GM12801 (cell line): Measurements from ENCODE around the gene LIME1.

Source experiments
- TF ChIP-seq, protein P1 (sequence below): IDR thresholded peaks from one replicate; pipeline ENCODE4 v1.5.1; 2011; ENCODE audit warnings: control low read depth; ENCODE audit not compliant: insufficient read length; ENCODE audit errors: extremely low read depth

The LIME1 gene

DNA sequence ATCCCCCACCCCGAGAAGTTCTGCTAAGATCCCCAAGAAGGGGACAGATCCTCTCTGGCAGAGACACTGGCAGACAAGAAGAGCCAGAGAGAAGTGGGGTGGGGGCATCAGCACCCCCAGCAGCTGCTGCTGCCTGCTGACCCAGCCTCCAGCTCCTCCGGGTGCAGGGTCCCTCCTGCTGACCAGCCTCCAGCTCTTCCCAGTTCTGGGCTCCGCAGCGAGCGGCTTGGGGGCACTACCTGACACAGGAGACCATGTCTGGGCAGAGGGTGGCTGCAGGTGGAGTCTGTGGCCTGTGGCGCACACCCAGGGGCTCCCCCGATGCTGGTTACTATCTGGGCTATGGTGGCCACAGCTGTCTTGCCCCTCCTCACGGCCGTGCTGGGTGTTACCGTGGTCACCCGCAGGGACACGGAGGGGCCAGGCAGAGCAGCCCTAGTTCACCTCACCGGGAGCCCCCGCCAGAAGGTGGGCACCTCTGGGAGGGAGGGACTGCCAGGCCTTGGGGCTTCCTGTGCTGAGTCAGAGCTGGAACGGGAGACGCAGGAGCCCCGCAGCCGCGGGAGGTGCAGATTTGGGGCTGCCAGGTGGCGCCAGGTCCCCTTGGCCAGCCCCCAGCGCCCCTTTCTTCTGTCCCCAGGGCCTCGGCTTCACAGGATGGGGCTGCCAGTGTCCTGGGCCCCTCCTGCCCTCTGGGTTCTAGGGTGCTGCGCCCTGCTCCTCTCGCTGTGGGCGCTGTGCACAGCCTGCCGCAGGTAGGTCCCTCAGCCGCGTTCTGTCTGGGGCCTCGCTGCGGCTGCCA, 630 bp downstream of the LIME1 start:
- TF ChIP-seq, protein P1, sequence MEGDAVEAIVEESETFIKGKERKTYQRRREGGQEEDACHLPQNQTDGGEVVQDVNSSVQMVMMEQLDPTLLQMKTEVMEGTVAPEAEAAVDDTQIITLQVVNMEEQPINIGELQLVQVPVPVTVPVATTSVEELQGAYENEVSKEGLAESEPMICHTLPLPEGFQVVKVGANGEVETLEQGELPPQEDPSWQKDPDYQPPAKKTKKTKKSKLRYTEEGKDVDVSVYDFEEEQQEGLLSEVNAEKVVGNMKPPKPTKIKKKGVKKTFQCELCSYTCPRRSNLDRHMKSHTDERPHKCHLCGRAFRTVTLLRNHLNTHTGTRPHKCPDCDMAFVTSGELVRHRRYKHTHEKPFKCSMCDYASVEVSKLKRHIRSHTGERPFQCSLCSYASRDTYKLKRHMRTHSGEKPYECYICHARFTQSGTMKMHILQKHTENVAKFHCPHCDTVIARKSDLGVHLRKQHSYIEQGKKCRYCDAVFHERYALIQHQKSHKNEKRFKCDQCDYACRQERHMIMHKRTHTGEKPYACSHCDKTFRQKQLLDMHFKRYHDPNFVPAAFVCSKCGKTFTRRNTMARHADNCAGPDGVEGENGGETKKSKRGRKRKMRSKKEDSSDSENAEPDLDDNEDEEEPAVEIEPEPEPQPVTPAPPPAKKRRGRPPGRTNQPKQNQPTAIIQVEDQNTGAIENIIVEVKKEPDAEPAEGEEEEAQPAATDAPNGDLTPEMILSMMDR = no peak

DNA sequence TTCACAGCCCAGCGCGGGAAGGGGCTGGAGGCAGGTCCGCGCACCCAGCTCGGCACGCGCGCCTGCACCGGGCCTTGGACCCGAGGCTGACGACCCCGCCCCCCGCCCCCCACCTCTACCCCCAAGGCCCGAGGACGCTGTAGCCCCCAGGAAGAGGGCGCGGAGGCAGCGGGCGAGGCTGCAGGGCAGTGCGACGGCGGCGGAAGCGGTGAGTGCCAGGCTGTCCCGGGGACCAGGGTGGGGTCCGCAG, 1.2 kb downstream of the LIME1 start:
- TF ChIP-seq, protein P1 = no peak

DNA sequence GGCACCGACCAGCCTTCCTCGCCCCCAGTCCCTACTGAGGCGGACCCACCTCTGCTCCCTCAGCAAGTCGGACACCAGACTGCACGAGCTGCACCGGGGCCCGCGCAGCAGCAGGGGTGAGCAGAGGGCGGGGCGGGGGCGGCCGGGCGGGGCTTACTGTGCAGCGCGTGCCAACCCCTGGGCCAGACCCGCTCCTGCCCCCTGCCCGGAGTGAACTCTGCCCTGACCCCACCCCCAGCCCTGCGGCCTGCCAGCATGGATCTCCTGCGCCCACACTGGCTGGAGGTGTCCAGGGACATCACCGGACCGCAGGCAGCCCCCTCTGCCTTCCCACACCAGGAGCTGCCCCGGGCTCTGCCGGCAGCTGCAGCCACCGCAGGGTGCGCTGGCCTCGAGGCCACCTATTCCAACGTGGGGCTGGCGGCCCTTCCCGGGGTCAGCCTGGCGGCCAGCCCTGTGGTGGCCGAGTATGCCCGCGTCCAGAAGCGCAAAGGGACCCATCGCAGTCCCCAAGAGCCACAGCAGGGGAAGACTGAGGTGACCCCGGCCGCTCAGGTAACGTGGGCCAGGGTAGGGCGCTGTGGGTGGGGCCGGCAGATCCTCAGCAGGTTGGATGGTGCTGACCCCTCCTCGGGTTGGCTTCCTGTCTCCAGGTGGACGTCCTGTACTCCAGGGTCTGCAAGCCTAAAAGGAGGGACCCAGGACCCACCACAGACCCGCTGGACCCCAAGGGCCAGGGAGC, 1.7 kb downstream of the LIME1 start:
- TF ChIP-seq, protein P1 = no peak

DNA sequence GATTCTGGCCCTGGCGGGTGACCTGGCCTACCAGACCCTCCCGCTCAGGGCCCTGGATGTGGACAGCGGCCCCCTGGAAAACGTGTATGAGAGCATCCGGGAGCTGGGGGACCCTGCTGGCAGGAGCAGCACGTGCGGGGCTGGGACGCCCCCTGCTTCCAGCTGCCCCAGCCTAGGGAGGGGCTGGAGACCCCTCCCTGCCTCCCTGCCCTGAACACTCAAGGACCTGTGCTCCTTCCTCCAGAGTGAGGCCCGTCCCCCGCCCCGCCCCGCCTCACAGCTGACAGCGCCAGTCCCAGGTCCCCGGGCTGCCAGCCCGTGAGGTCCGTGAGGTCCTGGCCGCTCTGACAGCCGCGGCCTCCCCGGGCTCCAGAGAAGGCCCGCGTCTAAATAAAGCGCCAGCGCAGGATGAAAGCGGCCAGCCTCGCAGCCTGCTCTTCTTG, 2.2 kb downstream of the LIME1 start:
- TF ChIP-seq, protein P1 = no peak

DNA sequence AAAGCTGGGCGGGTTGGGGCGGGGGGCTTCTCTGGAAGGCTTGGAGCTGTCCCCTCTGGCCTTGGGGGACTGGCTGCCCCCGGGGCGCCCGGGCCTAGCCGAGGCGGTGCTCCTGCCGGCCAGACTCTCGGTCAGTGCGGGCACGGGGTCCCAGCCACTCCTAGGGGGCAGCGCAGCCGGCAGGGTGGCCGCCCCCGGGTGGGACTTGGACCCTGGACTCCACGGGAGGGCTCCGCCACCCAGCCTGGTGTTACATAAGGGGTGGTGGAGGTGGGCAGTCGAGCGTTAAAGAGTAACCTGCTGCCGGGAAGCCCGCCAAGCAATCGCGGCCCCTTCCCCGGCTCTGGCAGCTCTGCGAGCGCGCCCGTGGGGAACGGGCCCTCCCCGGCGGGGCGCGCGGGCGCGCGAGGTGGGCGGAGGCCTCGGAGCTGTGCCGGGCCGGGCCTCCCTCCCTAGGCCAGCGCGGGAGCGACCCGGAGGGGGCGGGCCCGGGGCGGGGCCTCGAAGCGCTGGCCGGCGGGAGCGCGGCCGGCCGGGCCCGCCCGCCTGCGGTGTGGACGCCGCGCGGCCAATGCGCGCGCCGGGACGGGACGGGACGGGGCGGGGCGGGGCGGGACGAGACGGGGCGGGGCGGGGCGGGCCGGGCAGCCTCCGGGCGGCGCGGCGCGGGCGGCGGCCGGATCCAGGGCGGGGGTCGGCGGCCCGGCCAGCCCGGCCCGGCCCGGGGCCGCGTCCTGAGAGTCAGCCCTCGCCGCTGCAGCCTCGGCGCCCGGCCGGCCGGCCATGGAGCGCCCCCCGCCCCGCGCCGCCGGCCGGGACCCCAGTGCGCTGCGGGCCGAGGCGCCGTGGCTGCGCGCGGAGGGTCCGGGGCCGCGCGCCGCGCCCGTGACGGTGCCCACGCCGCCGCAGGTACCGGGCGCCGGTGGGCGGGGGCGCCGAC, 2.9 kb downstream of the LIME1 start, which contains the start of gene SLC2A4RG:
TSS of gene SLC2A4RG (plus strand) at position 647 of the 940 bp plus-strand sequence. CDS start at position 784, 137 bp downstream.
- TF ChIP-seq, protein P1 = no peak

DNA sequence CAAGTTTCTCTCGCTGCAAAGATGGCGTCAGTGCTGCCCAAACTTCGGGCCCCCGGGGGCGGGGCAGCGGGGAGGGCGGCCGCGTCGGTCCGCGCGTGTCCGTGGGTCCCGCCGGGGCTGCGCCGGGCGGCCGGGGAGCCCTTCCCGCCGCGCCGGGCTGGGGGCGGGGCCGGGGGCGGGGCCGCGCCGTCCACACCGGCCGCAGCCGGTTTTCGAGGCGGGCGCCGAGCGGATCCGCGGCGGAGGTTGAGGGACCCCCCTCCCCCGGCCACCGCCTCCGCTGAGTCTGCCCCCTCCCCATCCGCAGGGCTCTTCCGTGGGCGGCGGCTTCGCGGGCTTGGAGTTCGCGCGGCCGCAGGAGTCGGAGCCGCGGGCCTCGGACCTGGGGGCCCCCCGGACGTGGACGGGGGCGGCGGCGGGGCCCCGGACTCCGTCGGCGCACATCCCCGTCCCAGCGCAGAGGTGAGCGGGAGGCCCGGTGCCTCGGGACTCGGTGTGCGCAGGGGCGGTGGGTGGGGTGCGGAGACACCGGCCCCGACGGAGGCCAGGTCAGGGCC, 3.7 kb downstream of the LIME1 start:
- TF ChIP-seq, protein P1 = no peak
